Measurements from ENCODE around the gene LYRM1.

LYRM1 gene

GRCh38 chr16:20916942-20917341, 16.4 kb downstream of the LYRM1 start:
- Histone ChIP-seq H3K9me3 (ENCODE audit: control insufficient read depth, insufficient read depth, low read length) (no peaks in the 10 kb centered on the region), H3K4me1 (ENCODE audit: control insufficient read depth, low read length) (peaks cover 30% of the 10 kb centered on the region), H4K20me1 (ENCODE audit: control insufficient read depth, insufficient read depth, low read depth, low read length) (no peaks in the 10 kb centered on the region), H3F3A (ENCODE audit: control insufficient read depth, insufficient read depth) (peaks cover 8% of the 10 kb centered on the region), H3K27me3 (ENCODE audit: control insufficient read depth, low read length) (no peaks in the 10 kb centered on the region), H3K79me2 (ENCODE audit: control insufficient read depth, low read length) (peaks cover 8% of the 10 kb centered on the region), H3K4me3 (ENCODE audit: low read length) (peak overlapping the region; percentile 71), H3K4me2 (ENCODE audit: low read length) (peak overlapping the region; percentile 75), H3K36me3 (ENCODE audit: control insufficient read depth, low read length) (peaks cover 16% of the 10 kb centered on the region), H3K9me2 (replicated peaks; ENCODE audit: control insufficient read depth, low read length) (no peaks in the 10 kb centered on the region), H3K27ac (ENCODE audit: low read depth, low read length) (no peak overlapping the region)
- no peak for TF ChIP-seq EZH2phosphoT487 (IDR thresholded peaks at IDR 0.05; ENCODE audit: borderline replicate concordance, low read length)
- TF ChIP-seq, protein P1, sequence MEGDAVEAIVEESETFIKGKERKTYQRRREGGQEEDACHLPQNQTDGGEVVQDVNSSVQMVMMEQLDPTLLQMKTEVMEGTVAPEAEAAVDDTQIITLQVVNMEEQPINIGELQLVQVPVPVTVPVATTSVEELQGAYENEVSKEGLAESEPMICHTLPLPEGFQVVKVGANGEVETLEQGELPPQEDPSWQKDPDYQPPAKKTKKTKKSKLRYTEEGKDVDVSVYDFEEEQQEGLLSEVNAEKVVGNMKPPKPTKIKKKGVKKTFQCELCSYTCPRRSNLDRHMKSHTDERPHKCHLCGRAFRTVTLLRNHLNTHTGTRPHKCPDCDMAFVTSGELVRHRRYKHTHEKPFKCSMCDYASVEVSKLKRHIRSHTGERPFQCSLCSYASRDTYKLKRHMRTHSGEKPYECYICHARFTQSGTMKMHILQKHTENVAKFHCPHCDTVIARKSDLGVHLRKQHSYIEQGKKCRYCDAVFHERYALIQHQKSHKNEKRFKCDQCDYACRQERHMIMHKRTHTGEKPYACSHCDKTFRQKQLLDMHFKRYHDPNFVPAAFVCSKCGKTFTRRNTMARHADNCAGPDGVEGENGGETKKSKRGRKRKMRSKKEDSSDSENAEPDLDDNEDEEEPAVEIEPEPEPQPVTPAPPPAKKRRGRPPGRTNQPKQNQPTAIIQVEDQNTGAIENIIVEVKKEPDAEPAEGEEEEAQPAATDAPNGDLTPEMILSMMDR (IDR thresholded peaks at IDR 0.05; ENCODE audit: low read depth, low read length, poor library complexity, severe bottlenecking): no peak

DNA sequence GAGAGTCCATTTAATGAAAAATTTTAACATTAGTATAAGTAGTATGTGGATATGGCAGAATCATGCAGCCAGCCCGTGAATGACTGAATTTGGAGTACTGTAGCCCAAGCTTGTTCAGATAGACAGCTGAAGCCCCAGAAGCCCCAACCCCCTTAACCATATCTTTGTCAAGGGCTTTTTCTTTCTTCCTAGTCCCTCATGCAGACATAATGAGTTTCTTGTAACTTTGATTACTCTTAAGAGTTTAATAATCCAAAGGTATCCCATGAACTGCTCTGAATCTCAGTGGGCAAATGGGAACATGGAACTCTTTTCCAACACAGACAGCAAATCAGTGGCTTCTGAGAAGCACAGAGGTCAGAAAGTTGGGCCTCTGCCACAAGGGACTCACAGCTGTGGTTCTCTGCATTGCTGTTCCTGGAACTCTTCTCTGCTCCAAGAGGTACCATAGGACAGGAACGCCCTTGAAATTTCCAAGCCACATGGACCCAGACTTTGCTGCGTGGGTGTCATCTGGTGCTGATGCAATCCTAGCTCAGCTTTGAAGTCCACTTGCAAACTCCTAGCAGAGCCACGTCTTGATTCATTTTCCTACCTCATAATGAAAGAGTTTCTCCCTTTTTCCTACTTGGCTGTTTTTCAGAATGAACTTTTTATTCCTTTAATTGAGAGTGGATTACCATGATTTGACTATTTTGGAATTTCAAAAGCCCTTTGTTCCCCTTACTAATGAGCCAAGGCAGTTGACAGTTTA, 18.1 kb downstream of the LYRM1 start:
- peaks cover 30% of the 10 kb centered on the region for H3K4me1 ChIP-seq (ENCODE audit: control insufficient read depth, low read length)
- no peaks in the 10 kb centered on the region for H3K9me2 ChIP-seq (replicated peaks; ENCODE audit: control insufficient read depth, low read length)
- no peak overlapping the region for H3K27ac ChIP-seq (ENCODE audit: low read depth, low read length)

DNA sequence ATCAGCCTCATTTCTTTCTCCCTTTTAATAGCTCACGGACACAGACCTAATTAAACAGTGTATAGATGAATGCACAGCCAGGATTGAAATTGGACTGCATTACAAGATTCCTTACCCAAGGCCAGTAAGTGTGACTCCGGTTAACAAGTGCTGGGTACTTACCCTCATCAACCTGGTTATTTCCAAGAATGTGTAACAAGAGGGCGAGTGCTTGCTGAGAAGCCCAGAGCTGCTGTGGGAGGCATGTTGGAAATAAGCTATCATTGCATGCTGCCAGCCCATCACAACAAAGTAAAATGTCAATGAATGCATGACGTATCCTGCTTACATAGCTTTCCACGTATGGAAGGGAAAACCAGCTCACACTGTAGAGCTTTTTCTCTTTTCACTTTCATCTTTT, 19.5 kb downstream of the LYRM1 start:
- no peaks in the 10 kb centered on the region for H4K20me1 ChIP-seq (ENCODE audit: control insufficient read depth, insufficient read depth, low read depth, low read length)

More for the DNA sequence above, 18.1 kb downstream of the LYRM1 start:
- H3K4me3 ChIP-seq (ENCODE audit: low read length): no peak overlapping the region
- no peak overlapping the region for H3K4me2 ChIP-seq (ENCODE audit: low read length)
- no peaks in the 10 kb centered on the region for H3K27me3 ChIP-seq (ENCODE audit: control insufficient read depth, low read length)
- H4K20me1 ChIP-seq (ENCODE audit: control insufficient read depth, insufficient read depth, low read depth, low read length): no peaks in the 10 kb centered on the region
- TF ChIP-seq, protein P1 (IDR thresholded peaks at IDR 0.05; ENCODE audit: low read depth, low read length, poor library complexity, severe bottlenecking): no peak
- TF ChIP-seq EZH2phosphoT487 (IDR thresholded peaks at IDR 0.05; ENCODE audit: borderline replicate concordance, low read length): no peak
- peaks cover 8% of the 10 kb centered on the region for H3F3A ChIP-seq (ENCODE audit: control insufficient read depth, insufficient read depth)
- no peaks in the 10 kb centered on the region for H3K9me3 ChIP-seq (ENCODE audit: control insufficient read depth, insufficient read depth, low read length)
- peaks cover 8% of the 10 kb centered on the region for H3K79me2 ChIP-seq (ENCODE audit: control insufficient read depth, low read length)
- H3K36me3 ChIP-seq (ENCODE audit: control insufficient read depth, low read length): peaks cover 16% of the 10 kb centered on the region

More for the DNA sequence above, 19.5 kb downstream of the LYRM1 start:
- Histone ChIP-seq H3F3A (ENCODE audit: control insufficient read depth, insufficient read depth) (peaks cover 4% of the 10 kb centered on the region), H3K27ac (ENCODE audit: low read depth, low read length) (no peak overlapping the region), H3K9me3 (ENCODE audit: control insufficient read depth, insufficient read depth, low read length) (no peaks in the 10 kb centered on the region), H3K4me2 (ENCODE audit: low read length) (no peak overlapping the region), H3K4me3 (ENCODE audit: low read length) (no peak overlapping the region), H3K27me3 (ENCODE audit: control insufficient read depth, low read length) (no peaks in the 10 kb centered on the region), H3K36me3 (ENCODE audit: control insufficient read depth, low read length) (peaks cover 19% of the 10 kb centered on the region), H3K9me2 (replicated peaks; ENCODE audit: control insufficient read depth, low read length) (no peaks in the 10 kb centered on the region), H3K79me2 (ENCODE audit: control insufficient read depth, low read length) (peaks cover 8% of the 10 kb centered on the region), H3K4me1 (ENCODE audit: control insufficient read depth, low read length) (peaks cover 22% of the 10 kb centered on the region)
- TF ChIP-seq, protein P1 (IDR thresholded peaks at IDR 0.05; ENCODE audit: low read depth, low read length, poor library complexity, severe bottlenecking): no peak
- no peak for TF ChIP-seq EZH2phosphoT487 (IDR thresholded peaks at IDR 0.05; ENCODE audit: borderline replicate concordance, low read length)
